ENCODE results near the gene EPM2A. TPM values are rescaled to one million over a fixed set of nuclear protein-coding genes. Genes with fewer than 3 reads are reported as not detected.
A peak's percentile ranks its signal among the peaks of the same experiment; 100 is the strongest.

The EPM2A gene
- total and polyA plus RNA-seq, 2 experiments from 2014 or later = 3.7 to 17.8 TPM

GRCh38 chr6:145705561-145705960 is 29.8 kb downstream of the EPM2A start:
- no peak overlapping the region for H3K4me2 ChIP-seq
- peaks cover 5% of the 10 kb centered on the region; the same call in 2 of the 3 replicates for H3K4me1 Mint-ChIP-seq
- H3K36me3 Mint-ChIP-seq (ENCODE audit: low read depth) = peaks cover 23% of the 10 kb centered on the region
- H3K36me3 ChIP-seq (ENCODE audit: insufficient read depth) = no peaks in the 10 kb centered on the region
- H2AFZ ChIP-seq = no peak overlapping the region
- no peak overlapping the region for H3K27ac ChIP-seq (ENCODE audit: low read depth)
- no peaks in the 10 kb centered on the region; the same call in 1 of the 2 replicates for H3K79me2 ChIP-seq (replicated peaks; ENCODE audit: insufficient read depth)
- H3K27me3 ChIP-seq (ENCODE audit: insufficient read depth) = no peaks in the 10 kb centered on the region
- H3K9me2 ChIP-seq (ENCODE audit: insufficient read depth) = 0 out of 2 replicates have a peak, but pooled peaks cover 5% of the 10 kb centered on the region
- H3K9me3 Mint-ChIP-seq = peaks cover 18% of the 10 kb centered on the region
- peak overlapping the region; percentile 64; the same call in 1 of the 2 replicates for H3K27ac Mint-ChIP-seq
- no peaks in the 10 kb centered on the region for H3K4me1 ChIP-seq (ENCODE audit: insufficient read depth)
- no peak overlapping the region for H3K4me3 Mint-ChIP-seq
- no peak overlapping the region for H3K4me3 ChIP-seq
- no peaks in the 10 kb centered on the region for H3K27me3 Mint-ChIP-seq (ENCODE audit: insufficient read depth, low read depth, poor library complexity)
- no peak for DNase-seq (ENCODE audit: low spot score)
- ATAC-seq = no peak
- H4K20me1 ChIP-seq (replicated peaks; ENCODE audit: insufficient read depth) = no peaks in the 10 kb centered on the region
- TF ChIP-seq ZNF331 (CRISPR knock-in tag; IDR thresholded peaks at IDR 0.05; ENCODE audit: low read depth) (no peak), JUNB (IDR thresholded peaks at IDR 0.05; ENCODE audit: unreplicated experiment) (no peak), EZH2phosphoT487 (IDR thresholded peaks at IDR 0.05; ENCODE audit: unreplicated experiment) (no peak), STAT1 (IDR thresholded peaks at IDR 0.05; ENCODE audit: unreplicated experiment) (no peak), POLR2AphosphoS5 (IDR thresholded peaks at IDR 0.05; ENCODE audit: low read depth) (no peak), ZNF462 (CRISPR knock-in tag; IDR thresholded peaks at IDR 0.05) (no peak), EZH2 (IDR thresholded peaks at IDR 0.05; ENCODE audit: low read depth, unreplicated experiment) (no peak), ZNF114 (CRISPR knock-in tag; IDR thresholded peaks at IDR 0.05) (no peak), CREB1 (CRISPR knock-in tag; IDR thresholded peaks at IDR 0.05; ENCODE audit: low read depth) (no peak), NANOG (IDR thresholded peaks at IDR 0.05; ENCODE audit: borderline replicate concordance) (no peak)
- TF ChIP-seq, protein P1, sequence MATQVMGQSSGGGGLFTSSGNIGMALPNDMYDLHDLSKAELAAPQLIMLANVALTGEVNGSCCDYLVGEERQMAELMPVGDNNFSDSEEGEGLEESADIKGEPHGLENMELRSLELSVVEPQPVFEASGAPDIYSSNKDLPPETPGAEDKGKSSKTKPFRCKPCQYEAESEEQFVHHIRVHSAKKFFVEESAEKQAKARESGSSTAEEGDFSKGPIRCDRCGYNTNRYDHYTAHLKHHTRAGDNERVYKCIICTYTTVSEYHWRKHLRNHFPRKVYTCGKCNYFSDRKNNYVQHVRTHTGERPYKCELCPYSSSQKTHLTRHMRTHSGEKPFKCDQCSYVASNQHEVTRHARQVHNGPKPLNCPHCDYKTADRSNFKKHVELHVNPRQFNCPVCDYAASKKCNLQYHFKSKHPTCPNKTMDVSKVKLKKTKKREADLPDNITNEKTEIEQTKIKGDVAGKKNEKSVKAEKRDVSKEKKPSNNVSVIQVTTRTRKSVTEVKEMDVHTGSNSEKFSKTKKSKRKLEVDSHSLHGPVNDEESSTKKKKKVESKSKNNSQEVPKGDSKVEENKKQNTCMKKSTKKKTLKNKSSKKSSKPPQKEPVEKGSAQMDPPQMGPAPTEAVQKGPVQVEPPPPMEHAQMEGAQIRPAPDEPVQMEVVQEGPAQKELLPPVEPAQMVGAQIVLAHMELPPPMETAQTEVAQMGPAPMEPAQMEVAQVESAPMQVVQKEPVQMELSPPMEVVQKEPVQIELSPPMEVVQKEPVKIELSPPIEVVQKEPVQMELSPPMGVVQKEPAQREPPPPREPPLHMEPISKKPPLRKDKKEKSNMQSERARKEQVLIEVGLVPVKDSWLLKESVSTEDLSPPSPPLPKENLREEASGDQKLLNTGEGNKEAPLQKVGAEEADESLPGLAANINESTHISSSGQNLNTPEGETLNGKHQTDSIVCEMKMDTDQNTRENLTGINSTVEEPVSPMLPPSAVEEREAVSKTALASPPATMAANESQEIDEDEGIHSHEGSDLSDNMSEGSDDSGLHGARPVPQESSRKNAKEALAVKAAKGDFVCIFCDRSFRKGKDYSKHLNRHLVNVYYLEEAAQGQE (IDR thresholded peaks at IDR 0.05; ENCODE audit: unreplicated experiment) = no peak
- TF ChIP-seq, protein P2, sequence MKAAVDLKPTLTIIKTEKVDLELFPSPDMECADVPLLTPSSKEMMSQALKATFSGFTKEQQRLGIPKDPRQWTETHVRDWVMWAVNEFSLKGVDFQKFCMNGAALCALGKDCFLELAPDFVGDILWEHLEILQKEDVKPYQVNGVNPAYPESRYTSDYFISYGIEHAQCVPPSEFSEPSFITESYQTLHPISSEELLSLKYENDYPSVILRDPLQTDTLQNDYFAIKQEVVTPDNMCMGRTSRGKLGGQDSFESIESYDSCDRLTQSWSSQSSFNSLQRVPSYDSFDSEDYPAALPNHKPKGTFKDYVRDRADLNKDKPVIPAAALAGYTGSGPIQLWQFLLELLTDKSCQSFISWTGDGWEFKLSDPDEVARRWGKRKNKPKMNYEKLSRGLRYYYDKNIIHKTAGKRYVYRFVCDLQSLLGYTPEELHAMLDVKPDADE (IDR thresholded peaks at IDR 0.05) = no peak
- TF ChIP-seq, protein P3, sequence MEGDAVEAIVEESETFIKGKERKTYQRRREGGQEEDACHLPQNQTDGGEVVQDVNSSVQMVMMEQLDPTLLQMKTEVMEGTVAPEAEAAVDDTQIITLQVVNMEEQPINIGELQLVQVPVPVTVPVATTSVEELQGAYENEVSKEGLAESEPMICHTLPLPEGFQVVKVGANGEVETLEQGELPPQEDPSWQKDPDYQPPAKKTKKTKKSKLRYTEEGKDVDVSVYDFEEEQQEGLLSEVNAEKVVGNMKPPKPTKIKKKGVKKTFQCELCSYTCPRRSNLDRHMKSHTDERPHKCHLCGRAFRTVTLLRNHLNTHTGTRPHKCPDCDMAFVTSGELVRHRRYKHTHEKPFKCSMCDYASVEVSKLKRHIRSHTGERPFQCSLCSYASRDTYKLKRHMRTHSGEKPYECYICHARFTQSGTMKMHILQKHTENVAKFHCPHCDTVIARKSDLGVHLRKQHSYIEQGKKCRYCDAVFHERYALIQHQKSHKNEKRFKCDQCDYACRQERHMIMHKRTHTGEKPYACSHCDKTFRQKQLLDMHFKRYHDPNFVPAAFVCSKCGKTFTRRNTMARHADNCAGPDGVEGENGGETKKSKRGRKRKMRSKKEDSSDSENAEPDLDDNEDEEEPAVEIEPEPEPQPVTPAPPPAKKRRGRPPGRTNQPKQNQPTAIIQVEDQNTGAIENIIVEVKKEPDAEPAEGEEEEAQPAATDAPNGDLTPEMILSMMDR (conservative IDR thresholded peaks at IDR 0.05; ENCODE audit: low read depth in 2 of 2) = no peak
- no peaks in the 10 kb centered on the region for H3F3A ChIP-seq (replicated peaks; ENCODE audit: low read depth)
